CD14-positive monocyte (primary cell): Measurements from ENCODE around the gene EXPH5. TPM values are rescaled to one million over a fixed set of nuclear protein-coding genes. Genes with fewer than 3 reads are reported as not detected.

Experiments used
- DNase-seq, 3 donors: peaks; one replicate each; pipeline ENCODE4 v3.0.0-alpha.2; 2011 to 2022
- H2AFZ ChIP-seq: 2 replicates; pipeline ENCODE4 v1.6.0; 2012; ENCODE audit warnings: mild to moderate bottlenecking, low read depth, low read length, inconsistent platforms; ENCODE audit not compliant: insufficient read depth, poor library complexity, severe bottlenecking
- H3K27ac ChIP-seq, 2 donors: 1 replicate in 1 of 2; 2 replicates in 1 of 2; pipeline ENCODE4 v1.5.1; 2012 to 2013; ENCODE audit warnings: low read length in 2 of 2, control low read depth in 1 of 2, inconsistent platforms in 1 of 2, low read depth in 1 of 2, mild to moderate bottlenecking in 1 of 2
- H3K27me3 ChIP-seq, 2 donors: one replicate each; pipeline versions ENCODE4 v1.6.0 to v1.6.1; 2011 to 2013; ENCODE audit warnings: low read length in 2 of 2; ENCODE audit not compliant: control insufficient read depth in 2 of 2, insufficient read depth in 2 of 2
- H3K36me3 ChIP-seq, 2 donors: replicated peaks in 1 of 2; 1 replicate in 1 of 2; 2 replicates in 1 of 2; pipeline versions ENCODE4 v1.5.1 to v1.6.1; 2012 to 2013; ENCODE audit warnings: low read length in 2 of 2, control low read depth in 1 of 2, inconsistent platforms in 1 of 2, mild to moderate bottlenecking in 1 of 2; ENCODE audit not compliant: insufficient read depth in 2 of 2, control insufficient read depth in 1 of 2
- H3K4me1 ChIP-seq, 2 donors: 1 replicate in 1 of 2; 2 replicates in 1 of 2; pipeline versions ENCODE4 v1.5.1 to v1.6.1; 2012 to 2013; ENCODE audit warnings: low read length in 2 of 2, control low read depth in 1 of 2, inconsistent platforms in 1 of 2, mild to moderate bottlenecking in 1 of 2, moderate library complexity in 1 of 2; ENCODE audit not compliant: insufficient read depth in 2 of 2, control insufficient read depth in 1 of 2
- H3K4me2 ChIP-seq: replicated peaks from 2 replicates; pipeline ENCODE3; 2012; ENCODE audit warnings: low read length, moderate library complexity, mild to moderate bottlenecking; ENCODE audit not compliant: poor library complexity, severe bottlenecking; ENCODE audit errors: extremely low read depth
- H3K4me3 ChIP-seq, 3 experiments: fragments of 200-600 bp in 1 of 3; sonication (generic) in 1 of 3; replicated peaks in 1 of 3; 1 replicate in 2 of 3; 2 replicates in 1 of 3; pipeline ENCODE4 v1.5.1; 2011 to 2013; ENCODE audit warnings: low read length in 3 of 3, mild to moderate bottlenecking in 3 of 3, control low read depth in 2 of 3, low read depth in 2 of 3, inconsistent platforms in 1 of 3, moderate library complexity in 1 of 3
- H3K79me2 ChIP-seq: 2 replicates; pipeline ENCODE4 v1.6.0; 2012; ENCODE audit warnings: mild to moderate bottlenecking, control low read depth, inconsistent platforms, low read length, moderate library complexity; ENCODE audit not compliant: insufficient read depth
- H3K9ac ChIP-seq: 2 replicates; pipeline ENCODE4 v1.6.0; 2017; ENCODE audit warnings: low read length, mild to moderate bottlenecking; ENCODE audit not compliant: insufficient read depth, poor library complexity, severe bottlenecking
- H3K9me3 ChIP-seq, 2 donors: replicated peaks in 1 of 2; 1 replicate in 1 of 2; 2 replicates in 1 of 2; pipeline versions ENCODE4 v1.5.1 to v1.6.1; 2012 to 2013; ENCODE audit warnings: low read length in 2 of 2, control low read depth in 1 of 2; ENCODE audit not compliant: control insufficient read depth in 1 of 2, insufficient read depth in 1 of 2
- H4K20me1 ChIP-seq: 2 replicates; pipeline ENCODE4 v1.6.0; 2012; ENCODE audit warnings: mild to moderate bottlenecking, low read length, control low read depth, moderate library complexity; ENCODE audit not compliant: insufficient read depth
- H3K27ac Mint-ChIP-seq, 7 donors: one replicate each; pipeline ENCODE4 v1.8.0; 2020; ENCODE audit warnings: mild to moderate bottlenecking in 7 of 7, mixed read lengths in 7 of 7, moderate library complexity in 6 of 7, inconsistent platforms in 2 of 7
- H3K27me3 Mint-ChIP-seq, 3 donors: one replicate each; pipeline ENCODE4 v1.8.0; 2021 to 2022; ENCODE audit warnings: low read depth in 3 of 3, mild to moderate bottlenecking in 3 of 3, mixed read lengths in 3 of 3, moderate library complexity in 3 of 3, inconsistent platforms in 1 of 3
- H3K36me3 Mint-ChIP-seq, 2 donors: one replicate each; pipeline ENCODE4 v1.8.0; 2020; ENCODE audit warnings: mixed read lengths in 2 of 2, inconsistent platforms in 1 of 2, mild to moderate bottlenecking in 1 of 2
- H3K4me1 Mint-ChIP-seq: one replicate; pipeline ENCODE4 v1.8.0; 2020; ENCODE audit warnings: mild to moderate bottlenecking, mixed read lengths
- H3K4me3 Mint-ChIP-seq, 2 donors: one replicate each; pipeline ENCODE4 v1.8.0; 2020; ENCODE audit warnings: mild to moderate bottlenecking in 2 of 2, mixed read lengths in 2 of 2, moderate library complexity in 1 of 2
- H3K9me3 Mint-ChIP-seq, 7 donors: one replicate each; pipeline ENCODE4 v1.8.0; 2020 to 2022; ENCODE audit warnings: mixed read lengths in 7 of 7, mild to moderate bottlenecking in 6 of 7, moderate library complexity in 6 of 7, inconsistent platforms in 2 of 7
- CTCF ChIP-seq: fragments of 200-600 bp; IDR thresholded peaks from one replicate; pipeline ENCODE4 v1.8.0; 2022; ENCODE audit warnings: antibody characterized with exemption, mild to moderate bottlenecking
- WGBS: methylation state at CpG from one replicate; pipeline ENCODE4 v1.1.5; 2013; ENCODE audit warnings: missing lambda C conversion rate; ENCODE audit not compliant: insufficient coverage; 5-methylcytosine and 5-hydroxymethylcytosine counted together
- intact Hi-C, 2 donors: fragments of 100-400 bp; cut with micrococcal nuclease; formaldehyde crosslinking; loops; one replicate each; pipeline versions ENCODE4 v1.15.0 to v1.15.1; 2023
- polyA plus RNA-seq, 3 donors: library from polyadenylated mRNA; depleted of rRNA in 1 of 3; unstranded in 2 of 3; stranded (reverse) in 1 of 3; fragments of 300-500 nt in 2 of 3; fragments of >200 nt in 1 of 3; fragmentation: Illumina TruSeq in 2 of 3; gene quantifications; 1 replicate in 2 of 3; 2 replicates in 1 of 3; pipeline ENCODE4 v1.2.3, GENCODE V29; 2012 to 2021

The EXPH5 gene
- polyA plus RNA-seq, 3 donors = 0.05 to 0.17 TPM; not detected in 1

GRCh38 chr11:108622341-108622740 is 28.8 kb upstream of the EXPH5 start:
- TF ChIP-seq CTCF = no peak
- WGBS = no CpG with 5 or more reads among the region's 2 CpGs
- peaks cover 3 to 13% (median 7%) of the 10 kb centered on the region in 7 donors for H3K9me3 Mint-ChIP-seq

GRCh38 chr11:108620958-108621772 is 27.6 kb upstream of the EXPH5 start:
- Mint-ChIP-seq H3K4me3 (no peak overlapping the region), H3K36me3 (no peaks in the 10 kb centered on the region), H3K9me3 (peaks cover 0 to 7% (median 2%) of the 10 kb centered on the region in 7 donors), H3K27me3 (peaks cover 0 to 2% (median 1%) of the 10 kb centered on the region in 3 donors), H3K4me1 (peaks cover 12% of the 10 kb centered on the region), H3K27ac (peak overlapping the region in 1 of 7 donors; percentile 5)
- Histone ChIP-seq H3K4me2 (no peak overlapping the region), H3K4me1 (peaks cover 0 to 7% of the 10 kb centered on the region in 2 donors), H3K27ac (no peak overlapping the region), H3K9ac (no peak overlapping the region), H3K4me3 (no peak overlapping the region), H3K9me3 (no peaks in the 10 kb centered on the region), H3K27me3 (no peaks in the 10 kb centered on the region), H4K20me1 (no peaks in the 10 kb centered on the region), H3K36me3 (no peaks in the 10 kb centered on the region), H3K79me2 (no peaks in the 10 kb centered on the region), H2AFZ (no peak overlapping the region)
- intact Hi-C loops = no loop called here
- WGBS = no CpG with 5 or more reads among the region's 2 CpGs
- TF ChIP-seq CTCF = no peak
- DNase-seq = no peak

More at GRCh38 chr11:108622341-108622740, 28.8 kb upstream of the EXPH5 start:
- no peaks in the 10 kb centered on the region for H4K20me1 ChIP-seq
- no peaks in the 10 kb centered on the region for H3K36me3 Mint-ChIP-seq
- peaks cover 0 to 7% of the 10 kb centered on the region in 2 donors for H3K4me1 ChIP-seq
- H3K27me3 ChIP-seq = no peaks in the 10 kb centered on the region
- intact Hi-C loops = no loop called here
- no peak overlapping the region for H3K4me2 ChIP-seq
- no peak overlapping the region for H3K27ac Mint-ChIP-seq
- no peaks in the 10 kb centered on the region for H3K79me2 ChIP-seq
- DNase-seq = peak in 1 of 3 donors; percentile 19
- H3K36me3 ChIP-seq = no peaks in the 10 kb centered on the region
- H3K27ac ChIP-seq = no peak overlapping the region
- no peak overlapping the region for H3K9ac ChIP-seq
- H3K4me3 Mint-ChIP-seq = no peak overlapping the region
- peaks cover 0 to 2% (median 1%) of the 10 kb centered on the region in 3 donors for H3K27me3 Mint-ChIP-seq
- H3K4me1 Mint-ChIP-seq = peaks cover 12% of the 10 kb centered on the region
- H3K4me3 ChIP-seq = no peak overlapping the region
- H3K9me3 ChIP-seq = no peaks in the 10 kb centered on the region
- no peak overlapping the region for H2AFZ ChIP-seq
